H9 (cell line): ENCODE results near the gene FBXO30. TPM values are rescaled to one million over a fixed set of nuclear protein-coding genes. Genes with fewer than 3 reads are reported as not detected.
A peak's percentile ranks its signal among the peaks of the same experiment; 100 is the strongest.

ENCODE experiments used
- DNase-seq: peaks from one replicate; pipeline ENCODE4 v3.0.0-alpha.2; 2017
- H2AFZ ChIP-seq: one replicate; pipeline ENCODE4 v1.6.1; 2013; ENCODE audit warnings: mild to moderate bottlenecking, low read length, control low read depth, moderate library complexity
- H2AK5ac ChIP-seq: 2 replicates; pipeline ENCODE4 v1.6.1; 2013; ENCODE audit warnings: low read length, control low read depth, mixed read lengths; ENCODE audit not compliant: insufficient read length
- H2BK120ac ChIP-seq: one replicate; pipeline ENCODE4 v1.6.1; 2013; ENCODE audit warnings: low read depth, mild to moderate bottlenecking, low read length, control low read depth, inconsistent platforms; ENCODE audit not compliant: poor library complexity, severe bottlenecking
- H2BK12ac ChIP-seq: 2 replicates; pipeline ENCODE4 v1.6.1; 2013; ENCODE audit warnings: low read length, control low read depth, mixed read lengths, low read depth; ENCODE audit not compliant: insufficient read length
- H2BK15ac ChIP-seq: 2 replicates; pipeline ENCODE4 v1.6.1; 2013; ENCODE audit warnings: low read depth, low read length, control low read depth
- H2BK20ac ChIP-seq: one replicate; pipeline ENCODE4 v1.6.1; 2013; ENCODE audit warnings: low read depth, mild to moderate bottlenecking, low read length, control low read depth, inconsistent platforms; ENCODE audit not compliant: poor library complexity, severe bottlenecking
- H2BK5ac ChIP-seq: 2 replicates; pipeline ENCODE4 v1.6.1; 2013; ENCODE audit warnings: low read length, control low read depth, mixed read lengths; ENCODE audit not compliant: insufficient read length
- H3K14ac ChIP-seq: 2 replicates; pipeline ENCODE4 v1.6.1; 2013; ENCODE audit warnings: low read length, control low read depth; ENCODE audit not compliant: insufficient read depth
- H3K18ac ChIP-seq: 2 replicates; pipeline ENCODE4 v1.6.1; 2013; ENCODE audit warnings: low read depth, mild to moderate bottlenecking, mixed read lengths, low read length, control low read depth; ENCODE audit not compliant: insufficient read length
- H3K23ac ChIP-seq: 2 replicates; pipeline ENCODE4 v1.6.1; 2013; ENCODE audit warnings: low read length, control low read depth, mixed read lengths, low read depth; ENCODE audit not compliant: insufficient read length
- H3K23me2 ChIP-seq: 2 replicates; pipeline ENCODE4 v1.6.1; 2013; ENCODE audit warnings: low read depth, mild to moderate bottlenecking, mixed read lengths, low read length, control low read depth; ENCODE audit not compliant: insufficient read length, poor library complexity, severe bottlenecking
- H3K27ac ChIP-seq: 2 replicates; pipeline ENCODE4 v1.5.1; 2013; ENCODE audit warnings: low read length, control low read depth, mixed read lengths, low read depth; ENCODE audit not compliant: insufficient read length
- H3K27me3 ChIP-seq: 2 replicates; pipeline ENCODE4 v1.6.1; 2013; ENCODE audit warnings: low read length, control low read depth, inconsistent platforms; ENCODE audit not compliant: insufficient read depth
- H3K4ac ChIP-seq: 2 replicates; pipeline ENCODE4 v1.6.1; 2013; ENCODE audit warnings: low read depth, mild to moderate bottlenecking, control low read depth, inconsistent platforms, low read length, moderate library complexity
- H3K4me1 ChIP-seq: 2 replicates; pipeline ENCODE4 v1.6.1; 2013; ENCODE audit warnings: low read length, control low read depth, inconsistent platforms; ENCODE audit not compliant: insufficient read depth
- H3K4me2 ChIP-seq: 2 replicates; pipeline ENCODE4 v1.6.1; 2013; ENCODE audit warnings: low read length, control low read depth, mixed read lengths; ENCODE audit not compliant: insufficient read length, insufficient read depth
- H3K56ac ChIP-seq: 2 replicates; pipeline ENCODE4 v1.6.1; 2013; ENCODE audit warnings: low read depth, mild to moderate bottlenecking, mixed read lengths, low read length, control low read depth; ENCODE audit not compliant: insufficient read length
- H3K79me1 ChIP-seq: 2 replicates; pipeline ENCODE4 v1.6.1; 2013; ENCODE audit warnings: low read depth, mild to moderate bottlenecking, moderate library complexity, low read length, control low read depth, inconsistent platforms; ENCODE audit not compliant: insufficient read depth, poor library complexity, severe bottlenecking
- H3K79me2 ChIP-seq: 2 replicates; pipeline ENCODE4 v1.6.1; 2013; ENCODE audit warnings: low read length, control low read depth, inconsistent platforms; ENCODE audit not compliant: insufficient read depth
- H3K9ac ChIP-seq: 2 replicates; pipeline ENCODE4 v1.6.1; 2013; ENCODE audit warnings: low read length, control low read depth, mixed read lengths; ENCODE audit not compliant: insufficient read length; ENCODE audit errors: extremely low read depth
- H3K9me3 ChIP-seq: one replicate; pipeline ENCODE4 v1.6.1; 2013; ENCODE audit warnings: low read depth, low read length, inconsistent platforms; ENCODE audit not compliant: control insufficient read depth
- H3T11ph ChIP-seq: one replicate; pipeline ENCODE4 v1.6.1; 2013; ENCODE audit warnings: mild to moderate bottlenecking, low read length, control low read depth, inconsistent platforms
- H4K20me1 ChIP-seq: one replicate; pipeline ENCODE4 v1.6.1; 2013; ENCODE audit not compliant: control insufficient read depth, insufficient read length, insufficient read depth
- H4K5ac ChIP-seq: 2 replicates; pipeline ENCODE4 v1.6.1; 2013; ENCODE audit warnings: low read depth, mild to moderate bottlenecking, mixed read lengths, low read length, control low read depth; ENCODE audit not compliant: insufficient read length
- H4K8ac ChIP-seq: replicated peaks from 2 replicates; pipeline ENCODE4 v1.6.1; 2013; ENCODE audit warnings: low read length, control low read depth, mixed read lengths, low read depth; ENCODE audit not compliant: insufficient read length
- H4K91ac ChIP-seq: 2 replicates; pipeline ENCODE4 v1.6.1; 2013; ENCODE audit warnings: low read depth, mild to moderate bottlenecking, moderate library complexity, mixed read lengths, low read length, control low read depth; ENCODE audit not compliant: insufficient read length
- H3K27ac Mint-ChIP-seq, 3 experiments: 2 replicates in 2 of 3; 3 replicates in 1 of 3; pipeline ENCODE4 v1.8.0; 2020 to 2021; ENCODE audit warnings: mixed read lengths in 3 of 3, mild to moderate bottlenecking in 1 of 3, moderate library complexity in 1 of 3
- H3K27me3 Mint-ChIP-seq: 2 replicates; pipeline ENCODE4 v1.8.0; 2021; ENCODE audit warnings: low read depth, mild to moderate bottlenecking, moderate library complexity, mixed read lengths
- H3K36me3 Mint-ChIP-seq, 3 experiments: 2 replicates in 2 of 3; 3 replicates in 1 of 3; pipeline ENCODE4 v1.8.0; 2020 to 2021; ENCODE audit warnings: low read depth in 3 of 3, mixed read lengths in 3 of 3; ENCODE audit not compliant: insufficient read depth in 1 of 3
- H3K4me1 Mint-ChIP-seq, 2 experiments: 2 replicates each; pipeline ENCODE4 v1.8.0; 2020; ENCODE audit warnings: mixed read lengths in 2 of 2
- H3K4me3 Mint-ChIP-seq, 2 experiments: 2 replicates in 1 of 2; 3 replicates in 1 of 2; pipeline ENCODE4 v1.8.0; 2020 to 2021; ENCODE audit warnings: mild to moderate bottlenecking in 2 of 2, mixed read lengths in 2 of 2, moderate library complexity in 1 of 2
- H3K9me3 Mint-ChIP-seq, 2 experiments: 2 replicates in 1 of 2; 3 replicates in 1 of 2; pipeline ENCODE4 v1.8.0; 2020; ENCODE audit warnings: mild to moderate bottlenecking in 2 of 2, mixed read lengths in 2 of 2, moderate library complexity in 1 of 2
- WGBS: extraction: QIAGEN DNeasy Blood & Tissue Kit; methylation state at CpG from one replicate; pipeline ENCODE4 v1.1.7; 2013; ENCODE audit warnings: missing lambda C conversion rate, low lambda C conversion rate, mixed read lengths; ENCODE audit not compliant: insufficient read length; ENCODE audit errors: extremely low coverage; 5-methylcytosine and 5-hydroxymethylcytosine counted together
- total RNA-seq: library from RNA; stranded (reverse); gene quantifications from 2 replicates; pipeline ENCODE4 v1.2.1, GENCODE V29; 2021
- TF ChIP-seq, protein P1 (sequence below): fragments of 200-600 bp; sonication (generic); conservative IDR thresholded peaks from 3 replicates; pipeline ENCODE4 v1.8.0; 2021; ENCODE audit warnings: antibody characterized with exemption, mild to moderate bottlenecking

The FBXO30 gene
- total RNA-seq, 1 experiment from 2014 or later = 16.9 TPM

DNA sequence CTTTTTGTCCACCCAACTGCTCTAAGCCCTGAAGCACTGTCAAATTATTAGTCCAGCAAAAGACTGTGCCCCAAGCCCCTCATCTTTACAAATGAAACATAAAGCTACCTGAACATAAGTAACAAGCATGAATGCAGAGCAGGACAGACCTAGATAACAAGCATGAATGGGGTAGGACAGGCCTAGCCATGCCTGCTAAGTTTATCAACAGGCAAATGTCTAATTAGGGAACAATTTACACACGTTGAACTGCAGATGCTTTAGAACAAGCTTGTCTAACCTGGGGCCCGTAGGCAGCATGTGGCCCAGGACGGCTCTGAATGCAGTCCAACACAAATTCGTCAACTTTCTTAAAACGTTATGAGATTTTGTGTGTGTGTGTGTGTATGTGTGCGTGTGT, 13.6 kb downstream of the FBXO30 start:
- TF ChIP-seq, protein P1, sequence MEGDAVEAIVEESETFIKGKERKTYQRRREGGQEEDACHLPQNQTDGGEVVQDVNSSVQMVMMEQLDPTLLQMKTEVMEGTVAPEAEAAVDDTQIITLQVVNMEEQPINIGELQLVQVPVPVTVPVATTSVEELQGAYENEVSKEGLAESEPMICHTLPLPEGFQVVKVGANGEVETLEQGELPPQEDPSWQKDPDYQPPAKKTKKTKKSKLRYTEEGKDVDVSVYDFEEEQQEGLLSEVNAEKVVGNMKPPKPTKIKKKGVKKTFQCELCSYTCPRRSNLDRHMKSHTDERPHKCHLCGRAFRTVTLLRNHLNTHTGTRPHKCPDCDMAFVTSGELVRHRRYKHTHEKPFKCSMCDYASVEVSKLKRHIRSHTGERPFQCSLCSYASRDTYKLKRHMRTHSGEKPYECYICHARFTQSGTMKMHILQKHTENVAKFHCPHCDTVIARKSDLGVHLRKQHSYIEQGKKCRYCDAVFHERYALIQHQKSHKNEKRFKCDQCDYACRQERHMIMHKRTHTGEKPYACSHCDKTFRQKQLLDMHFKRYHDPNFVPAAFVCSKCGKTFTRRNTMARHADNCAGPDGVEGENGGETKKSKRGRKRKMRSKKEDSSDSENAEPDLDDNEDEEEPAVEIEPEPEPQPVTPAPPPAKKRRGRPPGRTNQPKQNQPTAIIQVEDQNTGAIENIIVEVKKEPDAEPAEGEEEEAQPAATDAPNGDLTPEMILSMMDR = no peak
- Histone ChIP-seq H3K23me2 (no peaks in the 10 kb centered on the region), H2BK120ac (no peak overlapping the region), H4K8ac (no peak overlapping the region), H3T11ph (no peak overlapping the region), H2AK5ac (no peak overlapping the region), H2BK20ac (no peak overlapping the region), H3K27me3 (no peaks in the 10 kb centered on the region), H3K56ac (no peak overlapping the region), H3K4me1 (no peaks in the 10 kb centered on the region), H3K9me3 (no peaks in the 10 kb centered on the region), H3K9ac (no peak overlapping the region), H2BK15ac (no peak overlapping the region), H3K79me1 (peaks cover 2% of the 10 kb centered on the region), H3K4me2 (peak overlapping the region; percentile 40), H3K27ac (peak overlapping the region; percentile 23), H3K14ac (no peak overlapping the region; the same call in 1 of the 2 replicates), H2BK5ac (no peak overlapping the region), H3K23ac (peak overlapping the region; percentile 83), H4K20me1 (no peaks in the 10 kb centered on the region), H4K91ac (no peak overlapping the region), H2BK12ac (no peak overlapping the region), H3K18ac (no peak overlapping the region), H3K4ac (no peak overlapping the region), H2AFZ (no peak overlapping the region), H3K79me2 (peaks cover 33% of the 10 kb centered on the region; the same call in 1 of the 2 replicates), H4K5ac (peak overlapping the region; percentile 83)
- peak overlapping the region in 2 of 3 experiments; percentile 9 to 24; a peak in 3 of 7 replicates for H3K27ac Mint-ChIP-seq
- no peaks in the 10 kb centered on the region for H3K9me3 Mint-ChIP-seq
- no peak overlapping the region for H3K4me3 Mint-ChIP-seq
- DNase-seq = no peak
- WGBS = no CpG with 5 or more reads among the region's 6 CpGs
- peaks cover 34 to 40% (median 37%) of the 10 kb centered on the region in 3 experiments for H3K36me3 Mint-ChIP-seq
- peaks cover 16 to 19% of the 10 kb centered on the region in 2 experiments for H3K4me1 Mint-ChIP-seq
- no peaks in the 10 kb centered on the region for H3K27me3 Mint-ChIP-seq
